Activated CD4-positive, alpha-beta T cell treated with anti-CD3 and anti-CD28 coated beads, Interleukin-2, Interleukin-6, amounts not matched to agents 100 ng/mL and 50 ng/mL, durations not matched to agents 16 hours and 8 hours (primary cell): ENCODE data around the gene TTLL12.
A peak's percentile ranks its signal among the peaks of the same experiment; 100 is the strongest.

Experiments
- DNase-seq: peaks from one replicate; pipeline ENCODE4 v3.0.0-alpha.2; 2020

The TTLL12 gene

GRCh38 chr22:43198126-43198525 is 11.2 kb upstream of the TTLL12 start:
- DNase-seq = no peak

GRCh38 chr22:43197271-43197941 is 10.5 kb upstream of the TTLL12 start:
- DNase-seq = no peak

- no peak for DNase-seq
Observed at GRCh38 chr22:43191831-43192230, 4.9 kb upstream of the TTLL12 start.

GRCh38 chr22:43188829-43189545 is 2.1 kb upstream of the TTLL12 start:
- DNase-seq = no peak

- peak; percentile 98 for DNase-seq
Observed at GRCh38 chr22:43187171-43188099, 501 bp upstream of the TTLL12 start.

GRCh38 chr22:43185860-43186261 is 1.1 kb downstream of the TTLL12 start:
- no peak for DNase-seq

- no peak for DNase-seq
Observed at GRCh38 chr22:43183496-43184277, 3.2 kb downstream of the TTLL12 start.

- DNase-seq = no peak
Observed at GRCh38 chr22:43182726-43183125, 4.2 kb downstream of the TTLL12 start.

GRCh38 chr22:43182118-43182517 is 4.8 kb downstream of the TTLL12 start:
- no peak for DNase-seq

- no peak for DNase-seq
Observed at GRCh38 chr22:43181321-43182076, 5.4 kb downstream of the TTLL12 start.

- DNase-seq = no peak
Observed at GRCh38 chr22:43180670-43181069, 6.3 kb downstream of the TTLL12 start.

GRCh38 chr22:43179911-43180195 is 7.1 kb downstream of the TTLL12 start:
- DNase-seq = no peak

GRCh38 chr22:43179146-43179910 is 7.6 kb downstream of the TTLL12 start:
- DNase-seq = no peak

- DNase-seq = no peak
Observed at GRCh38 chr22:43177479-43177878, 9.5 kb downstream of the TTLL12 start.

GRCh38 chr22:43176090-43176489 is 10.8 kb downstream of the TTLL12 start:
- no peak for DNase-seq

- no peak for DNase-seq
Observed at GRCh38 chr22:43174941-43175531, 11.9 kb downstream of the TTLL12 start.

GRCh38 chr22:43173976-43174720 is 12.8 kb downstream of the TTLL12 start:
- no peak for DNase-seq

GRCh38 chr22:43173566-43173965 is 13.4 kb downstream of the TTLL12 start:
- no peak for DNase-seq

- DNase-seq = no peak
Observed at GRCh38 chr22:43172191-43172590, 14.7 kb downstream of the TTLL12 start.

- no peak for DNase-seq
Observed at GRCh38 chr22:43171607-43172006, 15.3 kb downstream of the TTLL12 start.
